Activated CD8-positive, alpha-beta memory T cell treated with anti-CD3 and anti-CD28 coated beads for 36 hours (primary cell): ENCODE results near the gene VAMP1. TPM values are rescaled to one million over a fixed set of nuclear protein-coding genes. Genes with fewer than 3 reads are reported as not detected.
"Not testable (repeated sequence)": the region's sequence is repeated elsewhere in the genome, so short reads cannot be mapped to it uniquely, and the experiment has no call there.

Experiments used
- CTCF ChIA-PET: fragments of 350-600 bp; sonication (Branson Sonifier 250); formaldehyde crosslinking; loops from one replicate; lab custom pipeline; 2021; ENCODE audit warnings: antibody characterized with exemption; lab: Charles Lee
- POLR2A ChIA-PET: fragments of 350-600 bp; sonication (Branson Sonifier 250); formaldehyde crosslinking; loops from one replicate; lab custom pipeline; 2021; ENCODE audit warnings: antibody characterized with exemption; lab: Charles Lee
- total RNA-seq, 2 experiments: library from RNA; stranded (reverse); gene quantifications; one replicate each; pipeline ENCODE4 v1.2.3, GENCODE V29; 2021

VAMP1 gene
- 10 to 100 TPM; 31.9 to 33.4 TPM for total RNA-seq

GRCh38 chr12:6470375-6471163, at the start of gene VAMP1:
VAMP1 (minus strand) TSS chr12:6470677; CDS start chr12:6470531, 146 bp downstream.
- CTCF ChIA-PET, result interaction anchor here (0.6 to 2.7 kb wide), 10 partner anchors 9 to 314 kb away, joined by 3 to 16 read pairs (median 4); partner anchors contain the start of gene TAPBPL
- POLR2A ChIA-PET, result interaction anchor here (0.5 to 3.1 kb wide), 17 partner anchors 9 to 1594 kb away, joined by 3 to 29 read pairs (median 7); partner anchors contain the start of genes C12orf57, CD27, COPS7A and GAPDH

GRCh38 chr12:6520186-6520585, 49.7 kb upstream of the VAMP1 start:
- CTCF ChIA-PET, result no interaction called here
- POLR2A ChIA-PET, result interaction anchor here (0.9 kb wide), 1 partner anchor 79 kb away, joined by 3 read pairs; no protein-coding TSS in a partner anchor

GRCh38 chr12:6508087-6508486, 37.6 kb upstream of the VAMP1 start:
- POLR2A ChIA-PET, result interaction anchor here (1.2 kb wide), 1 partner anchor 31 kb away, joined by 3 read pairs; no protein-coding TSS in a partner anchor
- CTCF ChIA-PET, result no interaction called here

GRCh38 chr12:6507102-6507998, 36.9 kb upstream of the VAMP1 start:
- CTCF ChIA-PET, result interaction anchor here (0.9 kb wide), 1 partner anchor 84 kb away, joined by 3 read pairs; no protein-coding TSS in a partner anchor

GRCh38 chr12:6500466-6500865, 30.0 kb upstream of the VAMP1 start:
- POLR2A ChIA-PET, result no interaction called here
- CTCF ChIA-PET, result no interaction called here

More at GRCh38 chr12:6507102-6507998, 36.9 kb upstream of the VAMP1 start:
- POLR2A ChIA-PET, result interaction anchor here (1.2 kb wide), 1 partner anchor 32 kb away, joined by 3 read pairs; no protein-coding TSS in a partner anchor

- POLR2A ChIA-PET, result not testable (repeated sequence)
- CTCF ChIA-PET, result interaction anchor here (1.2 to 1.4 kb wide), 2 partner anchors 14 to 38 kb away, joined by 3 read pairs; no protein-coding TSS in a partner anchor
Measured at GRCh38 chr12:6497291-6497690, 26.8 kb upstream of the VAMP1 start.

- POLR2A ChIA-PET, result interaction anchor here (1.0 kb wide), 1 partner anchor 38 kb away, joined by 7 read pairs; no protein-coding TSS in a partner anchor
- CTCF ChIA-PET, result interaction anchor here (0.7 to 1.3 kb wide), 4 partner anchors 30 to 72 kb away, joined by 3 to 5 read pairs (median 4); partner anchors contain the start of gene GAPDH
Measured at GRCh38 chr12:6494968-6495367, 24.5 kb upstream of the VAMP1 start.

GRCh38 chr12:6494258-6494743, 23.8 kb upstream of the VAMP1 start:
- POLR2A ChIA-PET, result interaction anchor here (1.0 kb wide), 1 partner anchor 38 kb away, joined by 7 read pairs; no protein-coding TSS in a partner anchor

GRCh38 chr12:6493497-6494257, 23.2 kb upstream of the VAMP1 start, which contains the start of gene NCAPD2:
NCAPD2 (plus strand) TSS chr12:6494102; CDS start chr12:6495099, 997 bp downstream.
- CTCF ChIA-PET, result interaction anchor here (0.8 to 1.9 kb wide), 7 partner anchors 20 to 70 kb away, joined by 3 to 6 read pairs (median 5); no protein-coding TSS in a partner anchor
- POLR2A ChIA-PET, result interaction anchor here (0.5 to 2.0 kb wide), 14 partner anchors 9 to 374 kb away, joined by 3 to 16 read pairs (median 4); partner anchors contain the start of genes GAPDH, TPI1 and VAMP1

More at GRCh38 chr12:6494258-6494743, 23.8 kb upstream of the VAMP1 start:
- CTCF ChIA-PET, result interaction anchor here (0.7 to 1.3 kb wide), 3 partner anchors 40 to 71 kb away, joined by 4 to 5 read pairs (median 5); partner anchors contain the start of gene GAPDH

- CTCF ChIA-PET, result interaction anchor here (0.8 to 1.9 kb wide), 5 partner anchors 20 to 69 kb away, joined by 3 to 6 read pairs (median 5); no protein-coding TSS in a partner anchor
- POLR2A ChIA-PET, result interaction anchor here (0.5 to 2.0 kb wide), 14 partner anchors 9 to 375 kb away, joined by 3 to 16 read pairs (median 4); partner anchors contain the start of genes GAPDH, TPI1 and VAMP1
Measured at GRCh38 chr12:6492838-6493496, 22.5 kb upstream of the VAMP1 start, which contains the start of gene MRPL51. MRPL51 (minus strand) TSS chr12:6493262; CDS start chr12:6493136, 126 bp downstream.

GRCh38 chr12:6490673-6491072, 20.2 kb upstream of the VAMP1 start:
- ChIA-PET CTCF (interaction anchor here (0.7 kb wide), 1 partner anchor 358 kb away, joined by 5 read pairs; no protein-coding TSS in a partner anchor), POLR2A (interaction anchor here (0.7 kb wide), 1 partner anchor 11 kb away, joined by 3 read pairs; no protein-coding TSS in a partner anchor)

- ChIA-PET POLR2A (no interaction called here), CTCF (no interaction called here)
Measured at GRCh38 chr12:6489449-6489848, 19.0 kb upstream of the VAMP1 start.

GRCh38 chr12:6488240-6488639, 17.8 kb upstream of the VAMP1 start:
- ChIA-PET CTCF (no interaction called here), POLR2A (interaction anchor here (1.2 kb wide), 1 partner anchor 97 kb away, joined by 4 read pairs; no protein-coding TSS in a partner anchor)

GRCh38 chr12:6478416-6478815, 7.9 kb upstream of the VAMP1 start:
- POLR2A ChIA-PET, result no interaction called here
- CTCF ChIA-PET, result no interaction called here

- CTCF ChIA-PET, result not testable (repeated sequence)
Measured at GRCh38 chr12:6477601-6478377, 7.3 kb upstream of the VAMP1 start.

GRCh38 chr12:6476489-6476888, 6.0 kb upstream of the VAMP1 start:
- ChIA-PET CTCF (no interaction called here), POLR2A (no interaction called here)

More at GRCh38 chr12:6477601-6478377, 7.3 kb upstream of the VAMP1 start:
- POLR2A ChIA-PET, result not testable (repeated sequence)
